Omental fat pad (tissue), 4 donors: ENCODE data around the gene FYB1. TPM values are rescaled to one million over a fixed set of nuclear protein-coding genes. Genes with fewer than 3 reads are reported as not detected.

ENCODE experiments used
- ATAC-seq: fragments of 150-250 bp; one replicate; pipeline ENCODE4 v1.9.1; 2016; ENCODE audit warnings: mild to moderate bottlenecking, moderate library complexity; ENCODE audit not compliant: low FRiP score
- DNase-seq: peaks from one replicate; pipeline ENCODE4 v3.0.0-alpha.2; 2019; ENCODE audit warnings: low spot score
- CTCF ChIP-seq, 3 donors: fragments of 450-650 bp; IDR thresholded peaks; one replicate each; pipeline ENCODE4 v1.5.1; 2016 to 2017; ENCODE audit warnings: antibody characterized with exemption in 3 of 3, mild to moderate bottlenecking in 3 of 3, moderate library complexity in 2 of 3
- total RNA-seq, 4 donors: library from RNA; depleted of rRNA; stranded (reverse); fragments of >200 nt; gene quantifications; one replicate each; pipeline ENCODE4 v1.1.0, GENCODE V29; 2016

The FYB1 gene
- total RNA-seq, 4 donors from 2014 or later = 13.2 to 46.2 (median 22.6) TPM

- no peak for TF ChIP-seq CTCF (IDR thresholded peaks at IDR 0.05)
- ATAC-seq = no peak
These were observed 115.1 kb downstream of the FYB1 start for GRCh38 chr5:39104221-39104620.

GRCh38 chr5:39102684-39103155, 116.6 kb downstream of the FYB1 start:
- DNase-seq = no peak
- no peak for ATAC-seq
- TF ChIP-seq CTCF (IDR thresholded peaks at IDR 0.05) = no peak

More at GRCh38 chr5:39104221-39104620, 115.1 kb downstream of the FYB1 start:
- DNase-seq = no peak

GRCh38 chr5:39100851-39101396, 118.4 kb downstream of the FYB1 start:
- DNase-seq = no peak
- no peak for TF ChIP-seq CTCF (IDR thresholded peaks at IDR 0.05)
- ATAC-seq = no peak

- DNase-seq (no peak), ATAC-seq (no peak)
- TF ChIP-seq CTCF (IDR thresholded peaks at IDR 0.05) = no peak
These were observed 119.0 kb downstream of the FYB1 start for GRCh38 chr5:39100301-39100850.

- TF ChIP-seq CTCF (IDR thresholded peaks at IDR 0.05) = no peak
- no peak for ATAC-seq
- DNase-seq = no peak
These were observed 119.5 kb downstream of the FYB1 start for GRCh38 chr5:39099831-39100230.

GRCh38 chr5:39093352-39093751, 126.0 kb downstream of the FYB1 start:
- ATAC-seq (no peak), DNase-seq (no peak)
- TF ChIP-seq CTCF (IDR thresholded peaks at IDR 0.05) = no peak
